HepG2 (cell line): Measurements from ENCODE around the gene MPC1. TPM values are rescaled to one million over a fixed set of nuclear protein-coding genes. Genes with fewer than 3 reads are reported as not detected.

Source experiments
- ESRRA ChIP-seq: sonication (generic); formaldehyde crosslinking; IDR thresholded peaks from 2 replicates; pipeline ENCODE4 v1.5.1; 2020; ENCODE audit warnings: mild to moderate bottlenecking, low read depth, missing genetic modification reagents
- HES4 ChIP-seq: sonication (generic); formaldehyde crosslinking; IDR thresholded peaks from 2 replicates; pipeline ENCODE4 v1.9.0; 2021; ENCODE audit warnings: mild to moderate bottlenecking, missing genetic modification reagents, borderline replicate concordance
- ISX ChIP-seq: sonication (generic); formaldehyde crosslinking; conservative IDR thresholded peaks from 2 replicates; pipeline ENCODE4 v1.5.0; 2020; ENCODE audit warnings: missing genetic modification reagents
- RBFOX2 ChIP-seq: fragments of 200-400 bp; formaldehyde crosslinking; IDR thresholded peaks from 2 replicates; pipeline ENCODE4 v1.6.1; 2017; ENCODE audit warnings: low read depth, mild to moderate bottlenecking, low read length
- RORA ChIP-seq: sonication (generic); formaldehyde crosslinking; IDR thresholded peaks from 2 replicates; pipeline ENCODE4 v1.5.0; 2020; ENCODE audit warnings: mild to moderate bottlenecking, missing genetic modification reagents, moderate library complexity
- SNAI1 ChIP-seq: sonication (generic); formaldehyde crosslinking; IDR thresholded peaks from 2 replicates; pipeline ENCODE4 v1.5.0; 2020; ENCODE audit warnings: mild to moderate bottlenecking, missing genetic modification reagents, borderline replicate concordance
- SUZ12 ChIP-seq: fragments of 150-350 bp; IDR thresholded peaks from 2 replicates; pipeline ENCODE4 v1.6.1; 2014; ENCODE audit warnings: low read depth, low read length
- ZNF430 ChIP-seq: sonication (generic); formaldehyde crosslinking; IDR thresholded peaks from 2 replicates; pipeline ENCODE4 v1.9.0; 2021; ENCODE audit warnings: mild to moderate bottlenecking, missing genetic modification reagents
- ZNF432 ChIP-seq: sonication (generic); formaldehyde crosslinking; IDR thresholded peaks from 2 replicates; pipeline ENCODE4 v1.5.0; 2020; ENCODE audit warnings: missing genetic modification reagents, mild to moderate bottlenecking, borderline replicate concordance
- ZNF549 ChIP-seq: sonication (generic); formaldehyde crosslinking; IDR thresholded peaks from 2 replicates; pipeline ENCODE4 v1.5.0; 2020; ENCODE audit warnings: missing genetic modification reagents
- ZNF713 ChIP-seq: sonication (generic); formaldehyde crosslinking; IDR thresholded peaks from 2 replicates; pipeline ENCODE4 v1.4.0; 2020; ENCODE audit warnings: mild to moderate bottlenecking, missing genetic modification reagents
- ZNF746 ChIP-seq: sonication (generic); formaldehyde crosslinking; IDR thresholded peaks from 2 replicates; pipeline ENCODE4 v1.8.0; 2022; ENCODE audit warnings: mild to moderate bottlenecking, missing genetic modification reagents
- ZNF766 ChIP-seq: sonication (generic); formaldehyde crosslinking; IDR thresholded peaks from 2 replicates; pipeline ENCODE4 v1.5.0; 2020; ENCODE audit warnings: missing genetic modification reagents, borderline replicate concordance
- ZNF772 ChIP-seq: sonication (generic); formaldehyde crosslinking; IDR thresholded peaks from 2 replicates; pipeline ENCODE4 v1.5.0; 2020; ENCODE audit warnings: mild to moderate bottlenecking, missing genetic modification reagents
- ZNF792 ChIP-seq: IDR thresholded peaks from 2 replicates; pipeline ENCODE4 v1.6.1; 2016
- ZNF850 ChIP-seq: sonication (generic); formaldehyde crosslinking; conservative IDR thresholded peaks from 2 replicates; pipeline ENCODE4 v1.9.0; 2021; ENCODE audit warnings: mild to moderate bottlenecking, missing genetic modification reagents
- polyA plus RNA-seq, 8 experiments: library from polyadenylated mRNA; depleted of rRNA in 3 of 8; stranded (reverse) in 7 of 8; unstranded in 1 of 8; fragments of >200 nt; fragmentation: Illumina TruSeq in 4 of 8; extraction: Trizol in 4 of 8; gene quantifications; 2 replicates each; pipeline versions ENCODE4 v1.2.1 to v1.2.3, GENCODE V29; 2011 to 2016; ENCODE audit warnings: low read depth in 4 of 8, missing spikeins in 1 of 8, mixed read lengths in 1 of 8; ENCODE audit not compliant: insufficient read depth in 1 of 8
- total RNA-seq, 5 experiments: library from RNA; depleted of rRNA; stranded (reverse); fragments of >200 nt; fragmentation: Illumina TruSeq; extraction: Trizol; gene quantifications; 2 replicates each; pipeline ENCODE4 v1.2.3, GENCODE V29; 2016; ENCODE audit warnings: low read depth in 1 of 5
- TF ChIP-seq, protein P1 (sequence below): sonication (generic); formaldehyde crosslinking; IDR thresholded peaks from 2 replicates; pipeline ENCODE4 v1.4.0; 2020; ENCODE audit warnings: mild to moderate bottlenecking, missing genetic modification reagents
- TF ChIP-seq, protein P2 (sequence below): IDR thresholded peaks from 2 replicates; pipeline ENCODE4 v1.6.1; 2016
- TF ChIP-seq, protein P3 (sequence below): sonication (generic); formaldehyde crosslinking; IDR thresholded peaks from 2 replicates; pipeline ENCODE4 v1.8.1; 2023; ENCODE audit warnings: mild to moderate bottlenecking, inconsistent platforms, moderate library complexity, missing genetic modification reagents, borderline replicate concordance
- TF ChIP-seq, protein P4 (sequence below): sonication (generic); formaldehyde crosslinking; IDR thresholded peaks from 2 replicates; pipeline ENCODE4 v1.5.1; 2020; ENCODE audit warnings: mild to moderate bottlenecking, missing genetic modification reagents, moderate library complexity

MPC1 gene
- total and polyA plus RNA-seq, 2 of the 13 experiments (the other 11 are each of a cell fraction or from before 2014, with no cell fraction given): 189 to 214 TPM

DNA sequence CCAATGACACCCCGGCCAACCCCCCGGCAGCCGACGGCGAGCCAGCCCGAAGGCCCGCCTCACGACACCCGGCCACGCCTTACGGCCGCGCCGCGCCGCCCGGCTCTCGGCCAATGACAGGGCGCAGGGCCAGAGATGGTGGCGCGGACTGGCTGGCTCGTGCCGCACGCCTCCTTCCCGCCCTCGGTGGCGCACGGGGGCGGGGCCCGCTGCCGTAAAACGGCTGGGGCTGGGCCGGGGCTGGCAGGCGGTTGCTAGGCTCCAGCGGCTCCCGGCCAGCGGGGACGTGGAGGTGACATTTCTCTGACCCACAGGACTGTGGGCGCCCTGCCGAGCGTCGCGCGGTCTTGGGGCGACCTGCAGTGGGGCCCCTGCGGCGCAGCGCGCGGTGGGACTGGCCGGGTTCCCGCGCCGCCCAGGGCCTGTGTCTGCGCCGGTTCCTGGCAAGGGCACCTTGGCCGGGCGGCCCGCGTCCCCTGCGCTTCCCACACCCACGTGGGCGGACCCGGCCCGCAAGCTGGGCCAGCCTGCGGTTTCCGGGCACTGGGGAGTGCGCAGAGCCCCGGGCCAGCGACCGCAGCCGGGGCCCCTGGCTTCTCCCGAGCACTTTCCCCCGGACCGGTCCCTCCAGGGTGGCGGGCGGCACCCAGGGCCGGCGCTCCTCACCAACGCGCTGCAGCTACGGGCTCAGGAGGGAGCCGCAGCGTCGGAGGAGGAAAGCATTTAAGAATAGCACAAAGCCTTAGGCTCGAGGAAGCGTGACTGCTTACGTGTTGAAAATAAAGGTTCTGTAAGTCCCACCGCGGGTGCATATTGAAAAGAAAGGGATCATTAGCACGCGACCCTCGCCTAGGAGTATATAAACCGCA lies at the start of gene MPC1 (continued):
- TF ChIP-seq ZNF792 (CRISPR knock-in tag) (peak; percentile 41), ESRRA (CRISPR knock-in tag) (peak; percentile 90; the same call in 1 of the 2 replicates), ZNF772 (no peak; the same call in 1 of the 2 replicates), ZNF746 (CRISPR knock-in tag) (no peak), ZNF549 (CRISPR knock-in tag) (no peak), HES4 (CRISPR knock-in tag) (no peak; the same call in 1 of the 2 replicates), ZNF766 (CRISPR knock-in tag) (peak; percentile 58; the same call in 1 of the 2 replicates), ISX (CRISPR knock-in tag) (peak; percentile 19; the same call in 1 of the 2 replicates), ZNF850 (CRISPR knock-in tag) (no peak), RBFOX2 (peak; percentile 100), ZNF432 (CRISPR knock-in tag) (no peak), RORA (no peak), ZNF713 (CRISPR knock-in tag) (0 out of 2 replicates have a peak, but pooled peaks have one; percentile 43), ZNF430 (CRISPR knock-in tag) (peak; percentile 99), SNAI1 (CRISPR knock-in tag) (no peak; the same call in 1 of the 2 replicates), SUZ12 (no peak)
- TF ChIP-seq, protein P1, sequence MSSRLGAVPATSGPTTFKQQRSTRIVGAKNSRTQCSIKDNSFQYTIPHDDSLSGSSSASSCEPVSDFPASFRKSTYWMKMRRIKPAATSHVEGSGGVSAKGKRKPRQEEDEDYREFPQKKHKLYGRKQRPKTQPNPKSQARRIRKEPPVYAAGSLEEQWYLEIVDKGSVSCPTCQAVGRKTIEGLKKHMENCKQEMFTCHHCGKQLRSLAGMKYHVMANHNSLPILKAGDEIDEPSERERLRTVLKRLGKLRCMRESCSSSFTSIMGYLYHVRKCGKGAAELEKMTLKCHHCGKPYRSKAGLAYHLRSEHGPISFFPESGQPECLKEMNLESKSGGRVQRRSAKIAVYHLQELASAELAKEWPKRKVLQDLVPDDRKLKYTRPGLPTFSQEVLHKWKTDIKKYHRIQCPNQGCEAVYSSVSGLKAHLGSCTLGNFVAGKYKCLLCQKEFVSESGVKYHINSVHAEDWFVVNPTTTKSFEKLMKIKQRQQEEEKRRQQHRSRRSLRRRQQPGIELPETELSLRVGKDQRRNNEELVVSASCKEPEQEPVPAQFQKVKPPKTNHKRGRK: no peak
- TF ChIP-seq, protein P2, sequence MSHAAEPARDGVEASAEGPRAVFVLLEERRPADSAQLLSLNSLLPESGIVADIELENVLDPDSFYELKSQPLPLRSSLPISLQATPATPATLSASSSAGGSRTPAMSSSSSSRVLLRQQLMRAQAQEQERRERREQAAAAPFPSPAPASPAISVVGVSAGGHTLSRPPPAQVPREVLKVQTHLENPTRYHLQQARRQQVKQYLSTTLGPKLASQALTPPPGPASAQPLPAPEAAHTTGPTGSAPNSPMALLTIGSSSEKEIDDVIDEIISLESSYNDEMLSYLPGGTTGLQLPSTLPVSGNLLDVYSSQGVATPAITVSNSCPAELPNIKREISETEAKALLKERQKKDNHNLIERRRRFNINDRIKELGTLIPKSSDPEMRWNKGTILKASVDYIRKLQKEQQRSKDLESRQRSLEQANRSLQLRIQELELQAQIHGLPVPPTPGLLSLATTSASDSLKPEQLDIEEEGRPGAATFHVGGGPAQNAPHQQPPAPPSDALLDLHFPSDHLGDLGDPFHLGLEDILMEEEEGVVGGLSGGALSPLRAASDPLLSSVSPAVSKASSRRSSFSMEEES (CRISPR knock-in tag): no peak
- TF ChIP-seq, protein P3, sequence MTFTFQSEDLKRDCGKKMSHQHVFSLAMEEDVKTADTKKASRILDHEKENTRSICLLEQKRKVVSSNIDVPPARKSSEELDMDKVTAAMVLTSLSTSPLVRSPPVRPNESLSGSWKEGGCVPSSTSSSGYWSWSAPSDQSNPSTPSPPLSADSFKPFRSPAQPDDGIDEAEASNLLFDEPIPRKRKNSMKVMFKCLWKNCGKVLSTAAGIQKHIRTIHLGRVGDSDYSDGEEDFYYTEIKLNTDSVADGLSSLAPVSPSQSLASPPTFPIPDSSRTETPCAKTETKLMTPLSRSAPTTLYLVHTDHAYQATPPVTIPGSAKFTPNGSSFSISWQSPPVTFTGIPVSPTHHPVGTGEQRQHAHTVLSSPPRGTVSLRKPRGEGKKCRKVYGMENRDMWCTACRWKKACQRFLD: peak; percentile 92; the same call in 1 of the 2 replicates
- TF ChIP-seq, protein P4, sequence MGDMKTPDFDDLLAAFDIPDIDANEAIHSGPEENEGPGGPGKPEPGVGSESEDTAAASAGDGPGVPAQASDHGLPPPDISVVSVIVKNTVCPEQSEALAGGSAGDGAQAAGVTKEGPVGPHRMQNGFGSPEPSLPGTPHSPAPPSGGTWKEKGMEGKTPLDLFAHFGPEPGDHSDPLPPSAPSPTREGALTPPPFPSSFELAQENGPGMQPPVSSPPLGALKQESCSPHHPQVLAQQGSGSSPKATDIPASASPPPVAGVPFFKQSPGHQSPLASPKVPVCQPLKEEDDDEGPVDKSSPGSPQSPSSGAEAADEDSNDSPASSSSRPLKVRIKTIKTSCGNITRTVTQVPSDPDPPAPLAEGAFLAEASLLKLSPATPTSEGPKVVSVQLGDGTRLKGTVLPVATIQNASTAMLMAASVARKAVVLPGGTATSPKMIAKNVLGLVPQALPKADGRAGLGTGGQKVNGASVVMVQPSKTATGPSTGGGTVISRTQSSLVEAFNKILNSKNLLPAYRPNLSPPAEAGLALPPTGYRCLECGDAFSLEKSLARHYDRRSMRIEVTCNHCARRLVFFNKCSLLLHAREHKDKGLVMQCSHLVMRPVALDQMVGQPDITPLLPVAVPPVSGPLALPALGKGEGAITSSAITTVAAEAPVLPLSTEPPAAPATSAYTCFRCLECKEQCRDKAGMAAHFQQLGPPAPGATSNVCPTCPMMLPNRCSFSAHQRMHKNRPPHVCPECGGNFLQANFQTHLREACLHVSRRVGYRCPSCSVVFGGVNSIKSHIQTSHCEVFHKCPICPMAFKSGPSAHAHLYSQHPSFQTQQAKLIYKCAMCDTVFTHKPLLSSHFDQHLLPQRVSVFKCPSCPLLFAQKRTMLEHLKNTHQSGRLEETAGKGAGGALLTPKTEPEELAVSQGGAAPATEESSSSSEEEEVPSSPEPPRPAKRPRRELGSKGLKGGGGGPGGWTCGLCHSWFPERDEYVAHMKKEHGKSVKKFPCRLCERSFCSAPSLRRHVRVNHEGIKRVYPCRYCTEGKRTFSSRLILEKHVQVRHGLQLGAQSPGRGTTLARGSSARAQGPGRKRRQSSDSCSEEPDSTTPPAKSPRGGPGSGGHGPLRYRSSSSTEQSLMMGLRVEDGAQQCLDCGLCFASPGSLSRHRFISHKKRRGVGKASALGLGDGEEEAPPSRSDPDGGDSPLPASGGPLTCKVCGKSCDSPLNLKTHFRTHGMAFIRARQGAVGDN (CRISPR knock-in tag): peak; percentile 93
